Inferior parietal cortex (tissue), 1 donor: ENCODE data around the gene CPPED1.
"Not testable (repeated sequence)": the region's sequence is repeated elsewhere in the genome, so short reads cannot be mapped to it uniquely, and the experiment has no call there.

Source experiments
- DNase-seq: peaks from one replicate; pipeline ENCODE4 v3.0.0-alpha.2; 2016; ENCODE audit errors: extremely low spot score

CPPED1 gene, protein sequence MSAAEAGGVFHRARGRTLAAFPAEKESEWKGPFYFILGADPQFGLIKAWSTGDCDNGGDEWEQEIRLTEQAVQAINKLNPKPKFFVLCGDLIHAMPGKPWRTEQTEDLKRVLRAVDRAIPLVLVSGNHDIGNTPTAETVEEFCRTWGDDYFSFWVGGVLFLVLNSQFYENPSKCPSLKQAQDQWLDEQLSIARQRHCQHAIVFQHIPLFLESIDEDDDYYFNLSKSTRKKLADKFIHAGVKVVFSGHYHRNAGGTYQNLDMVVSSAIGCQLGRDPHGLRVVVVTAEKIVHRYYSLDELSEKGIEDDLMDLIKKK

GRCh38 chr16:12803203-12804093 lies at the start of gene CPPED1:
TSS of gene CPPED1 (minus strand) at chr16:12803887. CDS start at chr16:12803776, 111 bp downstream.
- DNase-seq, result peak; percentile 87

DNA sequence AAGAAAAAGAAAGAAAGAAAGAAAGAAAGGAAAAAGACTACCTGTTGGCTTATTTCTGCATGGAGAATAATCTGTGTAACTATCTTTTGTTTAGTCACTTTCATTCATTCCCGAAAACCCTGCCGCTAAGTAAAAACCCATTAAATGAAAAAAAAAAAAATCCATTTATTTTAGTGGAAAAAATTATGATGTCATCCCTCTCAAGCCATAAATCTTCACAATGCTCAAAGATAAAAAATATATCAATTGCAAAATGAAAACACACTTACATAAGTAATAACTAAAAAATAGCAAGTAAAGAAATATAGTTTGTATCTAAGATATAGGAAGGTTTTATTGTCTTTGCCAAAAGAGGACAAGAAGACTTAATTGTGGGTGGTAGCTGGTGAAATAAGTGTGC lies 46.5 kb upstream of the CPPED1 start:
- no peak for DNase-seq

- DNase-seq, result no peak
Observed at GRCh38 chr16:12846592-12846991, 42.9 kb upstream of the CPPED1 start.

DNA sequence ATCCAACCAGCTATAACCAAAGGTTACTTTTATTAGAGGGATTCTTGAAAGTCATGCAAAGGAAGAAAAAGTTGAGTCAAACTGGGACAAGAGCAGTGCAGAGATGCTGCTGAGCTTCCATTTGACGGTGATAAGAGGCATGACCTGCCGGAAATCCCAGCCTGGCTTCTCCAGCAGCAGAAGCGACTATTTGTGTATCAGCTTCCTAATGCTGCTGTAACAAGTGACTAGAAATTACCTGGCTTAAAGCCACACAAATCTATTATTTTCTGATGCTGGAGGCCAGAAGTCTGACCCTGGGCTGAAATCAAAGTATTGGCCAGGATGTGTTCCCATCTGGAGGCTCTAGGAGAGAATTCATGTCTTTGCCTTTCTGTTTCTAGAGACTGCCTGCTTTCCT lies 41.6 kb upstream of the CPPED1 start:
- no peak for DNase-seq

DNA sequence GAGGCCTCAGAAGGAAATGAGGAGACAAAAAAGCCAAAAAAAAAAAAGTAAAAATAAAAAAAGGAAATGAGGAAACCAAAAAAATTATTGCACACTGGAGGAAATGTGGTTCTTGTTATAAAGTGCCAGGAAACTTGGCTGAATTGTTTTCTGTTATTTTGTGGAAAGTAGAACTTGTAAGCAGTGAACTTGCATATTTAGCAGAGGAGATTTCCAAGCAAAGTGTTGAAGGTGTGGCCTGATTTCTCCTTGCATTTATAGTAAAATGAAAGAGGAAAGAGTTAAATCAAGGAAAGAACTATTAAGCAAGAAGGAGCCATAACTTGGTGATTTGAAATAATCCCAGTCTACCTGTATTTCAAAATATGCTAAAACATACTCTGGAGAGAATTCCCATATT lies 34.1 kb upstream of the CPPED1 start:
- DNase-seq, result no peak

DNA sequence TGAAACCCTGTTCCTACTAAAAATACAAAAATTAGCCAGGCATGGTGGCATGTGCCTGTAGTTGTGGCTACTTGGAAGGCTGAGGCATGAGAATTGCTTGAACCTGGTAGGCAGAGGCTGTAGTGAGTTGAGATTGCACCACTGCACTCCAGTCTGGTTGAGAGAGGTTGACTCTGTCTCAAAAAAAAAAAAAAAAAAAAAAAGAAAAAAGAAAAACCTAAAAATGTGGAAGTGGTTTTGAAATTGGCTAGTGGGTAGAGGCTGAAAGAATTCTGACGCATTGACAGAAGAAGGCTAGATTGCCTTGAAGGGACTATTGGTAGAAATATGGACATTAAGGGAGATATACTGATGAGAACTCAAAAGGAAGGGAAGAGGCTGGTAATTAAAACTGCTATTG lies 33.6 kb upstream of the CPPED1 start:
- DNase-seq, result no peak

GRCh38 chr16:12833926-12834325 lies 30.2 kb upstream of the CPPED1 start:
- no peak for DNase-seq

DNA sequence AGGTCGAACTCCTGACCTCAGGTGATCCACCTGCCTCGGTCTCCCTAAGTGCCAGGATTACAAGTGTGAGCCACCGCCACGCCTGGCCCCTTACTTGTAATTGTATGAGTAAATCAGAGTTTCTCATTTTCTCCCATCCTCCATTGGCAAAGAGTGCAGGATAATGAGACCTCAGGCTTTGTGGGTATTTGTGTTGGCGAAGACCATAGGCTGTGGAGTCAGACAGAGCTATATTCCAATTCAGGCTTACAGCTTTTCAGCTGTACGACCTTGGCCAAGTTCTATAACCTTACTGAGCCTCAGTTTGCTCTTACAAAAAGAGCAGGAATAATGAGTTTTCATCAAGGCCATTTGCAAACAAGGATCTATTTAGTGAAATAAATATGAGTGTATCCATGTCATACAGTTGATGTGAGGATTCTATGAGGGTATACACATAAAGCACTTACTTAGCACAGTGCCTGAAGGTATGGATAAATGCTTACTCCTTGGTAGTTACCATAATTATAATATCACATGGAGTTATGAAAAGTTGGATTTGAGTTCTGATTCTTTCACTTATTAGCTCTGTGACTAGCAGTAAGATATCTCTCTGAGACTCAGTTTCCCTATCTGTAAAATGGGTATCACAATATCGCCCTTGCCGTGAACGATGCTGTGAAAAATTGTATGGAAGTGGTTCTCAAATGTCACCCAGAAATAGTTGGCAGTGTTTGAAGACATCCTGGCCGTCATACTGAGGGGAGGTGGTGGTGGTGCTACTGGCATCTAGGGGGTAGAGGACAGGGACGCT lies 25.6 kb upstream of the CPPED1 start:
- DNase-seq, result no peak

GRCh38 chr16:12828206-12828605 lies 24.5 kb upstream of the CPPED1 start:
- no peak for DNase-seq

DNA sequence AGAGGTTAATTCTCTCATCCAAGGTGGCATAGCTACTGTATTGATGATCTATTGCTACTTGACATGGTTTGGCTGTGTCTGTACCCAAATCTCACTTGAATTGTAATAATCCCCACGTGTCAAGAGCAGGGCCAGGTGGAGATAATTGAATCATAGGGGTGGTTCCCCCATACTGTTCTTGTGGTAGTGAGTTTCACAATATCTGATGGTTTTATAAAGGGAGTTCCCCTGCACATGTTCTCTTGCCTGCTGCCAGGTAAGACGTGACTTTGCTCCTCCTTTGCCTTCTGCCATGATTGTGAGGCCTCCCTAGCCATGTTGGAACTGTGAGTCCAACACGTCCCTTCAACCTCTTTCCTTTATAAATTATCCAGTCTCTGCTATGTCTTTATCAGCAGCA lies 22.9 kb upstream of the CPPED1 start:
- DNase-seq, result no peak

GRCh38 chr16:12819126-12820117 lies 15.7 kb upstream of the CPPED1 start:
- DNase-seq, result peak; percentile 50

DNA sequence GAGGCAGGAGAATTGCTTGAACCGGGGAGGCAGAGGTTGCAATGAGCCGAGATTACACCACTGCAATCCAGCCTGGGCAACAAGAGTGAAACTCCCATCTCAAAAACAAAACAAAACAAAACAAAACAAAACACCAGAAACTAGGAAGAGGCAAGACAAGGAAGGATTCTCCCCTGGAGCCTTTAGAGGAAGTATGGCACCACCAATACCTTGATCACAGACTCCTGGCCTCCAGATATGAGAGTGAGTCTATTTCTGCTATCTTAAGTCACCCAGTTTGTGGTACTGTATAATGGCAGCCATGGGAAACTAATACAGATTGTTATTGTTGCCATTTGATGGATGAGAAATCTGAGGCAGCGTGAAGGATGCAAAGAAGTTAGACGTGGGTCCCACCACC lies 14.6 kb upstream of the CPPED1 start:
- DNase-seq, result no peak

DNA sequence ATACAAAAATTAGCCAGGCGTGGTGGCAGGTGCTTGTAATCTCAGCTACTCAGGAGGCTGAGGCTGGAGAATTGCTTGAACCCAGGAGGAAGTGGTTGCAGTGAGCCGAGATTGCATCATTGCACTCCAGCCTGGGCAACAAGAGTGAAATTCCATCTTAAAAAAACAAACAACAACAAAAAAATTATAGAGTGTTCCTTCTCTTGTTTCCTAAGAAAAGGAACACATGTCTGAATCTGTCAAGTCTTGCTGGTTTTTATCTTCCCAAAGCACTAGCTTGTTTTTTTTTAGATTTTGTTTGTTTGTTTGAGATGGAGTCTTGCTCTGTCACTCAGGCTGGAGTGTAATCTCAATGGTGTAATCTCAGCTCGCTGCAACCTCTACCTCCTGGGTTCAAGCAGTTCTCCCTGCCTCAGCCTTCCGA lies 13.1 kb upstream of the CPPED1 start:
- DNase-seq, result not testable (repeated sequence)

DNA sequence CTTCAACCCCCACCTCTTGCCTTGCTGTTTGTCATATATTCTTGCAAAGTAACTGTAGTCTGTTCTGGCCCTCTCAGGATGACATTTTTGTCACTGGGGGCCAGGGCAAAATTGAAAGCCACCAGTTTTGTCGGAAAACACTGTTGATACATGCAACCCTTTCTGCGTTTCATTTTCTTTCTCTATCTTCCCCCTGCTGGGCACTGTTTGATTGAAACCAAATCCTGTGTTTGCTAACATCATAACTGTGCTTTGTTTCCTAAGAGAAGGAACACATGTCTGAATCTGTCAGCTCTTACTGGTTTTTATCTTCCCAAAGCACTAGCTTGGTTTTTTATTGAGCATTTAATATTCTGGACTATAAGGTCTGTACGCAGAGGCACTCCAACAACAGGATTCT lies 11.7 kb upstream of the CPPED1 start:
- DNase-seq, result peak; percentile 53

GRCh38 chr16:12813734-12814133 lies 10.0 kb upstream of the CPPED1 start:
- DNase-seq, result not testable (repeated sequence)

DNA sequence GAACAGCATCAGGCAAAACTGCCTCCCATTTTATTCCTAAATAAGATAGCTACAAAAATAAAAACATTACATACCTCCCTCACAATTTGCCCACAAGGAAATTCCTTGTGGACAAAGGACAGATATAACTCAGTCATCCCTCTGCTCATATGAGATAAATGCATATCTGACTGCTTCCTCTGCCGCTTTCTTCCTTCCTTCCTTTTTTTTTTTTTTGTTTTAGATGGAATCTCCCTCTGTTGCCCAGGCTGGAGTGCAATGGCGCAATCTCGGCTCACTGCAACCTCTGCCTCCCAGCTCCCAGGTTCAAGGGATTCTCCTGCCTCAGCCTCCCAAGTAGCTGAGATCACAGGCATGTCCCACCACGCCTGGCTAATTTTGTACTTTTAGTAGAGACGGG lies 9.6 kb upstream of the CPPED1 start:
- DNase-seq, result not testable (repeated sequence)

- DNase-seq, result peak; percentile 37
Observed at GRCh38 chr16:12811441-12812383, 8.0 kb upstream of the CPPED1 start.

DNA sequence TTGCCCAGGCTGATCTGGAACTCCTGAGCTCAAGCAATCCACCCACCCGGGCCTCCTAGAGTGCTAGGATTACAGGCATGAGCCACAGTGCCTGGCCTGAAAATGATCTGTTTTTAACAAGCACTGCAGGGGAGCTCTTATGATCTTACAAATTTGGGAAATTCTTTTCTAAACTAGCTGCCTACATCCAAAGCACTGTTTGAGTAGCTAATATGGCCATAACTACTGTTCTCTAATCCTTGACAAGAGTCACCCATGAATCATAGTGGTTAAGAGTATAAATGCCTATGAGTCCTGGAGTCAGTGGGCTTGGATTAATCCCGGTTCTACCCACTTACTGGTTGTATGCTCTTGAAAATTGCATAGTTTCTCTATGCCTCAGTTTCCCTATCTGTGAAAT lies 1.4 kb upstream of the CPPED1 start:
- DNase-seq, result no peak

DNA sequence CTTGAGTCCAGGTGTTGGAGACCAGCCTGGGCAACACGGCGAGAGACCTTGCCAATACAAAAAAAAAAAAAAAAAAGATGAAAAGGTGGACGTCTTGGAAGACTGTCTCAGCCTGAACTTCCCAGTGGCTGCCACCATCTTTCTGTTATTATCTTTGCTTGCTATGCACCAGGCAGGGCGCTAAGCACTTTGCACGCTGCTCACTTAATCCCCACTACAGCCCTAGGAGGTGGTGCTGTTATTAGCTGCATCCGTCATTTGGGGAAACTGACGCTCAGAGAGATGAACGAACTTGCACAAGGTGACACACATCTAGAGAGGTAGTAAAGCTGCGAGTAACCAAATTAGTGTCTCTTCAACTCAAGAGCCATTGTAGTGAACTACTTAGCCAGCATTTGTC lies 708 bp upstream of the CPPED1 start:
- DNase-seq, result no peak

DNA sequence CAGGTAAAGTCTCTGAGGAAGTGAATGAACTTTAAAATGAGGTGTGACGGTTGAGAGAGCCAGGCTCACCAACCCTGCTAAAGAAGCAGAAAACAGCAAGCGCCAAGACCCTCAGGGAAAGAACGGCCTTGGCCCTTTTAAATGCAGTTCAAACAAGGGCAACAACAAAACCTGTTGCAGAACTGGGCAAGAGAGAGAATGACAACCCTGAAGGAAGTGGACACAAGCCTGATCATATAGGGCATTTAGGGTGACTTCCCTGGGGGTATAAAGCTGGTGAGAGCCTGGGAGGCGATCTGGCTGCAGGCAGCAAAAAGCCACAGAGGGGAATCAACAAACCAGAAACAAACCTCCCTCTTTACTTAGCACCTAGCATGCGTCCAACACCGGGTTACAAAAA lies 1.0 kb downstream of the CPPED1 start:
- no peak for DNase-seq
